Measurements from ENCODE around the gene PMM2. TPM values are rescaled to one million over a fixed set of nuclear protein-coding genes. Genes with fewer than 3 reads are reported as not detected.

The PMM2 gene
- total RNA-seq, 1 experiment from 2014 or later, result 53.8 TPM

GRCh38 chr16:8894736-8895334, 97.2 kb downstream of the PMM2 start:
- H3K4me1 Mint-ChIP-seq, result no peaks in the 10 kb centered on the region
- POLR2A ChIA-PET, result no interaction called here
- peaks cover 87% of the 10 kb centered on the region for H3K36me3 Mint-ChIP-seq
- no peaks in the 10 kb centered on the region for H3K9me3 Mint-ChIP-seq
- ATAC-seq (no peak), DNase-seq (ENCODE audit: low spot score) (no peak)
- H3K27ac Mint-ChIP-seq, result no peak overlapping the region
- no peaks in the 10 kb centered on the region for H3K27me3 Mint-ChIP-seq (ENCODE audit: low read depth)
- CTCF ChIA-PET, result interaction anchor here (0.7 to 1.7 kb wide), 5 partner anchors 9 to 118 kb away, joined by 3 to 5 read pairs (median 4); partner anchors contain the start of gene CARHSP1
- H3K4me3 Mint-ChIP-seq, result no peak overlapping the region
- TF ChIP-seq NR3C1 (CRISPR knock-in tag; conservative IDR thresholded peaks at IDR 0.05; ENCODE audit: low read depth), result no peak
- no peak for TF ChIP-seq MXD4 (CRISPR knock-in tag; IDR thresholded peaks at IDR 0.05; ENCODE audit: borderline replicate concordance)
- TF ChIP-seq, protein P1, sequence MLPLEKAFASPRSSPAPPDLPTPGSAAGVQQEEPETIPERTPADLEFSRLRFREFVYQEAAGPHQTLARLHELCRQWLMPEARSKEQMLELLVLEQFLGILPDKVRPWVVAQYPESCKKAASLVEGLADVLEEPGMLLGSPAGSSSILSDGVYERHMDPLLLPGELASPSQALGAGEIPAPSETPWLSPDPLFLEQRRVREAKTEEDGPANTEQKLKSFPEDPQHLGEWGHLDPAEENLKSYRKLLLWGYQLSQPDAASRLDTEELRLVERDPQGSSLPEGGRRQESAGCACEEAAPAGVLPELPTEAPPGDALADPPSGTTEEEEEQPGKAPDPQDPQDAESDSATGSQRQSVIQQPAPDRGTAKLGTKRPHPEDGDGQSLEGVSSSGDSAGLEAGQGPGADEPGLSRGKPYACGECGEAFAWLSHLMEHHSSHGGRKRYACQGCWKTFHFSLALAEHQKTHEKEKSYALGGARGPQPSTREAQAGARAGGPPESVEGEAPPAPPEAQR (CRISPR knock-in tag; IDR thresholded peaks at IDR 0.05), result no peak
- TF ChIP-seq NR1H2 (CRISPR knock-in tag; IDR thresholded peaks at IDR 0.05), result no peak
- TF ChIP-seq ZNF396 (CRISPR knock-in tag; IDR thresholded peaks at IDR 0.05; ENCODE audit: borderline replicate concordance), result no peak
- TF ChIP-seq, protein P2, sequence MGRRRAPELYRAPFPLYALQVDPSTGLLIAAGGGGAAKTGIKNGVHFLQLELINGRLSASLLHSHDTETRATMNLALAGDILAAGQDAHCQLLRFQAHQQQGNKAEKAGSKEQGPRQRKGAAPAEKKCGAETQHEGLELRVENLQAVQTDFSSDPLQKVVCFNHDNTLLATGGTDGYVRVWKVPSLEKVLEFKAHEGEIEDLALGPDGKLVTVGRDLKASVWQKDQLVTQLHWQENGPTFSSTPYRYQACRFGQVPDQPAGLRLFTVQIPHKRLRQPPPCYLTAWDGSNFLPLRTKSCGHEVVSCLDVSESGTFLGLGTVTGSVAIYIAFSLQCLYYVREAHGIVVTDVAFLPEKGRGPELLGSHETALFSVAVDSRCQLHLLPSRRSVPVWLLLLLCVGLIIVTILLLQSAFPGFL (CRISPR knock-in tag; IDR thresholded peaks at IDR 0.05; ENCODE audit: borderline replicate concordance), result no peak
- no peak for TF ChIP-seq TEAD4 (CRISPR knock-in tag; IDR thresholded peaks at IDR 0.05)
- no peak for TF ChIP-seq HMGA2 (CRISPR knock-in tag; IDR thresholded peaks at IDR 0.05)
- TF ChIP-seq JUN (CRISPR knock-in tag; IDR thresholded peaks at IDR 0.05), result no peak
- TF ChIP-seq, protein P3, sequence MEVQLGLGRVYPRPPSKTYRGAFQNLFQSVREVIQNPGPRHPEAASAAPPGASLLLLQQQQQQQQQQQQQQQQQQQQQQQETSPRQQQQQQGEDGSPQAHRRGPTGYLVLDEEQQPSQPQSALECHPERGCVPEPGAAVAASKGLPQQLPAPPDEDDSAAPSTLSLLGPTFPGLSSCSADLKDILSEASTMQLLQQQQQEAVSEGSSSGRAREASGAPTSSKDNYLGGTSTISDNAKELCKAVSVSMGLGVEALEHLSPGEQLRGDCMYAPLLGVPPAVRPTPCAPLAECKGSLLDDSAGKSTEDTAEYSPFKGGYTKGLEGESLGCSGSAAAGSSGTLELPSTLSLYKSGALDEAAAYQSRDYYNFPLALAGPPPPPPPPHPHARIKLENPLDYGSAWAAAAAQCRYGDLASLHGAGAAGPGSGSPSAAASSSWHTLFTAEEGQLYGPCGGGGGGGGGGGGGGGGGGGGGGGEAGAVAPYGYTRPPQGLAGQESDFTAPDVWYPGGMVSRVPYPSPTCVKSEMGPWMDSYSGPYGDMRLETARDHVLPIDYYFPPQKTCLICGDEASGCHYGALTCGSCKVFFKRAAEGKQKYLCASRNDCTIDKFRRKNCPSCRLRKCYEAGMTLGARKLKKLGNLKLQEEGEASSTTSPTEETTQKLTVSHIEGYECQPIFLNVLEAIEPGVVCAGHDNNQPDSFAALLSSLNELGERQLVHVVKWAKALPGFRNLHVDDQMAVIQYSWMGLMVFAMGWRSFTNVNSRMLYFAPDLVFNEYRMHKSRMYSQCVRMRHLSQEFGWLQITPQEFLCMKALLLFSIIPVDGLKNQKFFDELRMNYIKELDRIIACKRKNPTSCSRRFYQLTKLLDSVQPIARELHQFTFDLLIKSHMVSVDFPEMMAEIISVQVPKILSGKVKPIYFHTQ (CRISPR knock-in tag; IDR thresholded peaks at IDR 0.05), result no peak
- no peak for TF ChIP-seq ZNF512 (CRISPR knock-in tag; IDR thresholded peaks at IDR 0.05; ENCODE audit: borderline replicate concordance)
- TF ChIP-seq SMAD4 (CRISPR knock-in tag; IDR thresholded peaks at IDR 0.05), result no peak

- no peak for ATAC-seq
- H3K9me3 Mint-ChIP-seq, result no peaks in the 10 kb centered on the region
- no peak overlapping the region for H3K4me3 Mint-ChIP-seq
- no peak overlapping the region for H3K27ac Mint-ChIP-seq
- ChIA-PET POLR2A (no interaction called here), CTCF (interaction anchor here (0.7 to 4.3 kb wide), 5 partner anchors 15 to 115 kb away, joined by 3 to 15 read pairs (median 5); no protein-coding TSS in a partner anchor)
- no peaks in the 10 kb centered on the region for H3K27me3 Mint-ChIP-seq (ENCODE audit: low read depth)
- H3K4me1 Mint-ChIP-seq, result no peaks in the 10 kb centered on the region
- H3K36me3 Mint-ChIP-seq, result peaks cover 92% of the 10 kb centered on the region
- TF ChIP-seq FOXJ3 (CRISPR knock-in tag; IDR thresholded peaks at IDR 0.05; ENCODE audit: borderline replicate concordance), result no peak
- no peak for TF ChIP-seq CREB1 (CRISPR knock-in tag; IDR thresholded peaks at IDR 0.05)
- no peak for TF ChIP-seq RORB (CRISPR knock-in tag; IDR thresholded peaks at IDR 0.05)
- TF ChIP-seq GRHL2 (CRISPR knock-in tag; IDR thresholded peaks at IDR 0.05; ENCODE audit: insufficient replicate concordance, severe bottlenecking), result no peak
- TF ChIP-seq ZNF396 (CRISPR knock-in tag; IDR thresholded peaks at IDR 0.05; ENCODE audit: borderline replicate concordance), result no peak
- TF ChIP-seq, protein P4, sequence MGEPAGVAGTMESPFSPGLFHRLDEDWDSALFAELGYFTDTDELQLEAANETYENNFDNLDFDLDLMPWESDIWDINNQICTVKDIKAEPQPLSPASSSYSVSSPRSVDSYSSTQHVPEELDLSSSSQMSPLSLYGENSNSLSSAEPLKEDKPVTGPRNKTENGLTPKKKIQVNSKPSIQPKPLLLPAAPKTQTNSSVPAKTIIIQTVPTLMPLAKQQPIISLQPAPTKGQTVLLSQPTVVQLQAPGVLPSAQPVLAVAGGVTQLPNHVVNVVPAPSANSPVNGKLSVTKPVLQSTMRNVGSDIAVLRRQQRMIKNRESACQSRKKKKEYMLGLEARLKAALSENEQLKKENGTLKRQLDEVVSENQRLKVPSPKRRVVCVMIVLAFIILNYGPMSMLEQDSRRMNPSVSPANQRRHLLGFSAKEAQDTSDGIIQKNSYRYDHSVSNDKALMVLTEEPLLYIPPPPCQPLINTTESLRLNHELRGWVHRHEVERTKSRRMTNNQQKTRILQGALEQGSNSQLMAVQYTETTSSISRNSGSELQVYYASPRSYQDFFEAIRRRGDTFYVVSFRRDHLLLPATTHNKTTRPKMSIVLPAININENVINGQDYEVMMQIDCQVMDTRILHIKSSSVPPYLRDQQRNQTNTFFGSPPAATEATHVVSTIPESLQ (CRISPR knock-in tag; IDR thresholded peaks at IDR 0.05), result no peak
- TF ChIP-seq ZNF219 (CRISPR knock-in tag; IDR thresholded peaks at IDR 0.05; ENCODE audit: borderline replicate concordance), result no peak
- DNase-seq (ENCODE audit: low spot score), result no peak
Observed at GRCh38 chr16:8898660-8899318, 101.2 kb downstream of the PMM2 start.
